Glutamatergic neuron (in vitro differentiated cells): Measurements from ENCODE around the gene MAPRE2. TPM values are rescaled to one million over a fixed set of nuclear protein-coding genes. Genes with fewer than 3 reads are reported as not detected.
"Not testable (repeated sequence)": the region's sequence is repeated elsewhere in the genome, so short reads cannot be mapped to it uniquely, and the experiment has no call there.

Experiments used
- DNase-seq: peaks from one replicate; pipeline ENCODE4 v3.0.0; 2022
- H3K27ac Mint-ChIP-seq: one replicate; pipeline ENCODE4 v1.8.0; 2020; ENCODE audit warnings: mild to moderate bottlenecking, mixed read lengths, inconsistent platforms; ENCODE audit not compliant: unreplicated experiment
- H3K27me3 Mint-ChIP-seq: one replicate; pipeline ENCODE4 v1.8.0; 2020; ENCODE audit warnings: mild to moderate bottlenecking, moderate library complexity, mixed read lengths, inconsistent platforms; ENCODE audit not compliant: unreplicated experiment
- H3K36me3 Mint-ChIP-seq: one replicate; pipeline ENCODE4 v1.8.0; 2020; ENCODE audit warnings: mild to moderate bottlenecking, mixed read lengths, inconsistent platforms; ENCODE audit not compliant: unreplicated experiment
- H3K4me1 Mint-ChIP-seq: one replicate; pipeline ENCODE4 v1.8.0; 2020; ENCODE audit warnings: mild to moderate bottlenecking, low read depth, mixed read lengths, inconsistent platforms; ENCODE audit not compliant: unreplicated experiment
- H3K4me3 Mint-ChIP-seq: one replicate; pipeline ENCODE4 v1.8.0; 2020; ENCODE audit warnings: mild to moderate bottlenecking, mixed read lengths, inconsistent platforms; ENCODE audit not compliant: unreplicated experiment
- H3K9me3 Mint-ChIP-seq: one replicate; pipeline ENCODE4 v1.8.0; 2020; ENCODE audit warnings: mild to moderate bottlenecking, moderate library complexity, mixed read lengths, inconsistent platforms; ENCODE audit not compliant: unreplicated experiment
- total RNA-seq: library from RNA; stranded (reverse); fragmentation: NEBNext Ultra II Directional; extraction: Animal tissue kit (Norgen Biotek cat#: 25700); gene quantifications from one replicate; pipeline ENCODE4 v1.2.1, GENCODE V29; 2021; ENCODE audit not compliant: unreplicated experiment
- TF ChIP-seq, protein P1 (sequence below): fragments of 200-600 bp; sonication (generic); IDR thresholded peaks from one replicate; pipeline ENCODE4 v1.5.0; 2021; ENCODE audit not compliant: partially characterized antibody, unreplicated experiment

MAPRE2 gene
- total RNA-seq, 1 donor from 2014 or later, result 127 TPM

DNA sequence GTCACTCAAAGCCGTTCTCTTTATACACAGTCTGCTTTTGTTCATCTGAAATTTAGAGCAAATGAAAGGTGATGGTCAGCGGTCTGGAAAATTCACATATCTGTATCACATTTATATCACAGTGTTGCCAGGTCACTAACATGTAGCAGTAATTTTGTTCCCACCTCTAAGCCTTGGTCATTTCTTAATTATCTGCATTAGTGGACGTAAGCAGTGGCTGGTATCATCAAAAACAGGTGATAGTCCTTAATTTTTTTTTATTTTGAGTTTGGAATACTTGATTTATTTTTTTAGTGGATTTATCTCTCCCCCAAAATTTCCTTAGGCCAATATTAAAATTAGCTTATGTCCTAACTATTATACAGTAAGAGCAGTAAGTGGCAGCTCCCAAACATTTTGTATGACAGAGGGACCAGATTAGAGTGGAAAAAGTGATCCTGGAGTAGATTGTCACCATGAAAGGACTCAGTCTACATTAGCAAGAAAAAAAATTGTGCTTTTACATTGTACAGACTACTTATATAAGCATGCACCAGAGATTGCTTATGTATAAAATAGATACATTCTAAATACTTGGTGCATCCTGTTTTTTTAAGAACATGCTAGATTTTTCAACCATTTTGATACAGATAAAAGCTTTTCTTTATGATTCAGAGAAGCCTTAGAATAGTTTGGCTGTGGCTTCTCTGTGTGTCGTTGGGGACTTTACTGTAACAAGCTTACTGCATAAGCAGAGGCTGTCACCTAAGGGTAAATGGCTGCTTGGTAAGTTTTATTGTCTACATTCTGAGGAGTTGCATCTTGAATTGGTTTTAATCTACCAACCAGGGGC, 65.0 kb downstream of the MAPRE2 start:
- Mint-ChIP-seq H3K27me3 (no peaks in the 10 kb centered on the region), H3K4me3 (no peak overlapping the region), H3K36me3 (no peaks in the 10 kb centered on the region), H3K9me3 (peaks cover 2% of the 10 kb centered on the region), H3K27ac (no peak overlapping the region), H3K4me1 (peaks cover 8% of the 10 kb centered on the region)
- no peak for DNase-seq
- TF ChIP-seq, protein P1, sequence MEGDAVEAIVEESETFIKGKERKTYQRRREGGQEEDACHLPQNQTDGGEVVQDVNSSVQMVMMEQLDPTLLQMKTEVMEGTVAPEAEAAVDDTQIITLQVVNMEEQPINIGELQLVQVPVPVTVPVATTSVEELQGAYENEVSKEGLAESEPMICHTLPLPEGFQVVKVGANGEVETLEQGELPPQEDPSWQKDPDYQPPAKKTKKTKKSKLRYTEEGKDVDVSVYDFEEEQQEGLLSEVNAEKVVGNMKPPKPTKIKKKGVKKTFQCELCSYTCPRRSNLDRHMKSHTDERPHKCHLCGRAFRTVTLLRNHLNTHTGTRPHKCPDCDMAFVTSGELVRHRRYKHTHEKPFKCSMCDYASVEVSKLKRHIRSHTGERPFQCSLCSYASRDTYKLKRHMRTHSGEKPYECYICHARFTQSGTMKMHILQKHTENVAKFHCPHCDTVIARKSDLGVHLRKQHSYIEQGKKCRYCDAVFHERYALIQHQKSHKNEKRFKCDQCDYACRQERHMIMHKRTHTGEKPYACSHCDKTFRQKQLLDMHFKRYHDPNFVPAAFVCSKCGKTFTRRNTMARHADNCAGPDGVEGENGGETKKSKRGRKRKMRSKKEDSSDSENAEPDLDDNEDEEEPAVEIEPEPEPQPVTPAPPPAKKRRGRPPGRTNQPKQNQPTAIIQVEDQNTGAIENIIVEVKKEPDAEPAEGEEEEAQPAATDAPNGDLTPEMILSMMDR, result no peak

DNA sequence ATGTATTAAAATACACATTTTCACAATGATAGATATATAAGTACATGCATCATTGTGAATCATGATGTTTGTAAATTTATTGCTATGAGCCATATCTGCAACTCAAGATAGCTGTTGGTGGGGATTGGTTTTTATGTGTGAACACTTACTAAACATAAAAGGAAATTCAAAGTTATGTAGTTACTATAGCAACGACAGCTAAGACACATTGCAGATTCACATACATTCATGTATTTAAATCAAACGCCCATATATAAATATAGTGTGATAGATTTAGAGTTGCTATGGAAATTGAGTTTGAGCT, 65.6 kb downstream of the MAPRE2 start:
- TF ChIP-seq, protein P1, result no peak
- no peak for DNase-seq
- no peaks in the 10 kb centered on the region for H3K36me3 Mint-ChIP-seq

DNA sequence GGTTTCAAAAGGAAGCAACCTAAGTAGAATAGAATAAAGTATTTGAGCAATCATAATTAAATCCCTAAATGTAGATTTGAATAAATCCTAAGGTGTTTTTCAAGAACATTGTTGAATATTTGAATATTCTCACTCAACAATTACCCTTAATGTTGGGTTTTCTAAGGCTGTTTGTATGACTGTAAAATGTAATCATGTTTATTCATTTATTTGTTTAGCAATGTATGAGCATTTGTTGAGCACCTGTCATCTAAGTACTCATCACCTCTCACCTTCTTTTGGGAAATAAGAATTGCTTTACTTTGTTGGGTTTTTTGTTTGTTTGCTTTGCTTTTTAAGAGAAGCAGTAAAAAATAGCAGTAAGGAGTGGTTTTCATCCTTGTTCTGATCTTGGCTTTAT, 66.0 kb downstream of the MAPRE2 start:
- H3K36me3 Mint-ChIP-seq, result no peaks in the 10 kb centered on the region
- H3K9me3 Mint-ChIP-seq, result peaks cover 3% of the 10 kb centered on the region
- no peaks in the 10 kb centered on the region for H3K27me3 Mint-ChIP-seq
- DNase-seq, result no peak
- H3K27ac Mint-ChIP-seq, result no peak overlapping the region
- TF ChIP-seq, protein P1, result no peak
- peaks cover 10% of the 10 kb centered on the region for H3K4me1 Mint-ChIP-seq
- no peak overlapping the region for H3K4me3 Mint-ChIP-seq

More for the DNA sequence above, 65.6 kb downstream of the MAPRE2 start:
- no peak overlapping the region for H3K4me3 Mint-ChIP-seq
- H3K27me3 Mint-ChIP-seq, result no peaks in the 10 kb centered on the region
- H3K9me3 Mint-ChIP-seq, result peaks cover 2% of the 10 kb centered on the region
- H3K27ac Mint-ChIP-seq, result no peak overlapping the region
- H3K4me1 Mint-ChIP-seq, result peaks cover 10% of the 10 kb centered on the region

DNA sequence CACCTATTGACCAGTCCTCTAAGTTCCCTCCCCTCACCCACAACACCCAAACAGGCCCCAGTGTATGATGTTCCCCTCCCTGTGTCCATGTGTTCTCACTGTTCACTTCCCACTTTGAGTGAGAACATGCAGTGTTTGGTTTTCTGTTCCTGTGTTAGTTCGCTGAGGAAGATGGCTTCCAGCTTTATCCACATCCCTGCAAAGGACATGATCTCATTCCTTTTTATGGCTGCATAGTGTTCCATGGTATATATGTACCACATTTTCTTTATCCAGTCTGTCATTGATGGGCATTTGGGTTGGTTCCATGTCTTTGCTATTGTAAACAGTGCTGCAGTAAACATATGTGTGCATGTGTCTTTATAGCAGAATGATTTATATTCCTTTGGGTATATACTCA, 66.9 kb downstream of the MAPRE2 start:
- not testable (repeated sequence) for H3K4me1 Mint-ChIP-seq, H3K27me3 Mint-ChIP-seq, DNase-seq, H3K9me3 Mint-ChIP-seq, H3K36me3 Mint-ChIP-seq, H3K4me3 Mint-ChIP-seq, H3K27ac Mint-ChIP-seq

DNA sequence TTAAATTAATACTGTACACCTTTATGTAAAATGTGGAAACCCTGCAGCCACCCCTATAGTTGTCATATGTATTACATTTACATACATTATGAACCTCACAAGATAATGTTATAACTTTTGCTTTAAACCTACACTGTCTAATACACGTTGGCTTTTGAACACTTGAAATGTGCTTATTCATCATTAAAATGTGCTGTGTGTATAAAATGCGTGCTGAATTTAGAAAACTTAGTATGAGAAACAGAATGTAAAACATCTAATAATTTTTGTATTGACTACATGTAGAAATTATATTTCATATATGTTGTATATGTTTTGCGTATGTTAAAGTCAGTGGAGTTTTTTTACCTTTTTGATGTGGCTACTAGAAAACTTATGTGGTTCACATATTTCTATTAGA, 68.8 kb downstream of the MAPRE2 start:
- peaks cover 10% of the 10 kb centered on the region for H3K4me1 Mint-ChIP-seq
- peaks cover 4% of the 10 kb centered on the region for H3K9me3 Mint-ChIP-seq
- H3K27me3 Mint-ChIP-seq, result no peaks in the 10 kb centered on the region
- H3K36me3 Mint-ChIP-seq, result no peaks in the 10 kb centered on the region
- TF ChIP-seq, protein P1, result no peak
- no peak for DNase-seq
- H3K27ac Mint-ChIP-seq, result no peak overlapping the region
- no peak overlapping the region for H3K4me3 Mint-ChIP-seq
